Activated naive CD8-positive, alpha-beta T cell (primary cell): ENCODE results near the gene RSPO3.

Experiments
- H3K27ac Mint-ChIP-seq: one replicate; pipeline ENCODE4 v1.8.0; 2021; ENCODE audit warnings: mixed read lengths
- H3K27me3 Mint-ChIP-seq: one replicate; pipeline ENCODE4 v1.8.0; 2021; ENCODE audit warnings: mixed read lengths
- H3K36me3 Mint-ChIP-seq: one replicate; pipeline ENCODE4 v1.8.0; 2021; ENCODE audit warnings: mixed read lengths
- H3K4me1 Mint-ChIP-seq: one replicate; pipeline ENCODE4 v1.8.0; 2021; ENCODE audit warnings: low read depth, mixed read lengths
- H3K4me3 Mint-ChIP-seq: one replicate; pipeline ENCODE4 v1.8.0; 2021; ENCODE audit warnings: mild to moderate bottlenecking, mixed read lengths
- H3K9me3 Mint-ChIP-seq: one replicate; pipeline ENCODE4 v1.8.0; 2021; ENCODE audit warnings: low read depth, mixed read lengths

Gene RSPO3

DNA sequence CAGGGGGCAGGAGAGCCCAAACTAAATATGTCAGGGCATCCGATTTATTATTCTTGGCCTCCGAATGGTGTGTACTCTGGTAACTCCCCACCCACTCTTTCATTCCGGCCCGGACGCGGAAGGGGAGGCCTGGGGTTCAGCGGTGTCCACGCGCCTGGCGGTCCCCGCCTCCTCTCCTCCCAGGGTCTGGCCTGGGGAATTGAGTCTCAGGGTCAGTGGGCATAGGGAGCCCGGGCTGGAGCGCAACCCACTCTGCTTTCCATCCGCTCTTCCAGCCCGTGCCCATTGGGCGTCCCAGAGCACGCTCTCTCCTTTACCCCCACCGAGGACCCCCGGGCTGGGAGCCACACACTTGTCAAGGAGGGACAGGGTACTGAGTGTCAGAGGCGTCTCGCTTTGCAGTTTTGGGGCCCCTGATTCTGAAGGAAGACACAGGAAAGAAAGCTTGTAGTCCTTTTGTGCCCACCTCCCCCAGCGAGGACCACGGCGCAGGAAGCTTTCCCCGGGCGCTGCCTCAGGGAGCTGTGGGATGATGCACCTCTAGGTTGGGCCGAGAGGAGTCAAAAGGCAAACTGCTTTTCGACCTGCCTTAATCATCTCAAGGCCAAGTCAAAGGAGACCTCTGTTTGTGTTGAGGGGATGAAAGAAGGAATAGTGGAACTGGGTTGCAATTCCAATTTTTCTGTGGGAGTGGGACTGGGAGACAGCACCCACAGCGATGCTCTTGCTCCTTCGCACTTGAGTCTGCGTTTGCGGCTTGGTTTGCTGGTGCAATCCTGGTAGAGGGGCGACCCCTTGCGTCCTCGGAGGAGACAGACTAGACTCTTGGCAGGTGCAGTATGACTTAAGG is 2.5 kb downstream of the RSPO3 start:
- no peak overlapping the region for H3K27ac Mint-ChIP-seq
- peaks cover 38% of the 10 kb centered on the region for H3K27me3 Mint-ChIP-seq
- H3K4me3 Mint-ChIP-seq, result peak overlapping the region; percentile 56
- no peaks in the 10 kb centered on the region for H3K9me3 Mint-ChIP-seq
- H3K36me3 Mint-ChIP-seq, result no peaks in the 10 kb centered on the region
- peaks cover 23% of the 10 kb centered on the region for H3K4me1 Mint-ChIP-seq

DNA sequence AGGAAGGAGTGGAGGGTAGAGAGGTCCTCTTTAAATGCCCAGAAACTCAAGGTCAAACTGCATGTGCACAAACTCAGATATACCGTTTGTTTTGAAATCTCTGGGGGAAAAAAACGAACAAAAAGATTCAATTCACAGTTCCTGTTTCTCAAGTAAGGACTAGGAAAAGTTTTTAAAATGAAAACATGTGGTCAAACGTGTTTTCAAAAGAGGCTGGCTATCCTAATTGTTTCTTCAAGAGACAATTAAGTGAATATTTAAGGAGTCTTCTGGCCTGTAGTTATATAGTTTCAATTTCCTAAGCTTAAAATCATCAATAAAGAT is 3.1 kb downstream of the RSPO3 start:
- Mint-ChIP-seq H3K36me3 (no peaks in the 10 kb centered on the region), H3K4me1 (peaks cover 23% of the 10 kb centered on the region), H3K4me3 (peak overlapping the region; percentile 56), H3K27me3 (peaks cover 34% of the 10 kb centered on the region), H3K9me3 (no peaks in the 10 kb centered on the region), H3K27ac (no peak overlapping the region)

GRCh38 chr6:127124172-127124571 is 5.7 kb downstream of the RSPO3 start:
- Mint-ChIP-seq H3K36me3 (no peaks in the 10 kb centered on the region), H3K4me1 (peaks cover 12% of the 10 kb centered on the region), H3K27me3 (peaks cover 27% of the 10 kb centered on the region), H3K27ac (no peak overlapping the region), H3K4me3 (no peak overlapping the region), H3K9me3 (no peaks in the 10 kb centered on the region)

DNA sequence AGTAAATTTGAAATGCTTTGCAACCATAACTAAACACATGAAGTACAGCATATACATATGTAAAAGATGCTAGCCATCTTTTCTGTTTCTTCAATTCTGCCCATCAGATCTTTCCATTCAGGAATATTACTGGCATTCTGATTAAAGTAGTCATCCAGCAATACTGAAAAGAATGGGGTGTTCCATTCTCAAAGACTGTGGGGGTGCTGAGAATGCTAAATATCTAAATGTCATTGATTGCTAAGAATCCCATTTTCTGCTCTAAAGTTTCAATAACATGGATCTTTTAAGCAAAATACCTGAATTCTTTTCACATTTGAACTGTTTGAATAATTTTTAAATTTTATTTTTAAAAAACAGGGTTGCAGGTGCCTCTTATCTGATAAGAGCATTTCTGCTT is 6.2 kb downstream of the RSPO3 start:
- Mint-ChIP-seq H3K27ac (no peak overlapping the region), H3K27me3 (peaks cover 28% of the 10 kb centered on the region)

DNA sequence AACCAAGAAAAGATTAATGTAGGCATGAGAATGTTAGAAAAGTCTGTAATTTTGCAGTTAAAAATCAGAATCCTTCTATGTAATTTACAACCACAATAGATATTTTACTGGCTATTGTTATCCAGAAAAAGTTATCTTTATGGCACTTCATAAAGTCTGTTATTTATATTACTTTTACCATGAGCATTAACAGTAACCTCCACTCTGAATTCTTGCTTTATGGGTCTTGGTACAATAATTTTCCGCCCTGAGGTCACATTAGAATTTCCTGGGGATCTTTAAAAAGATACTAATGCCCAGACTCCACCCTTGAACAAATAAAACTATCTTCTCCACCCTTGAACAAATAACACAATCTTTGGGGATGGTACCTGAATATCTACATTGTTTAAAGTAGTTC is 9.6 kb downstream of the RSPO3 start:
- no peak overlapping the region for H3K4me3 Mint-ChIP-seq
- H3K9me3 Mint-ChIP-seq, result no peaks in the 10 kb centered on the region
- no peak overlapping the region for H3K27ac Mint-ChIP-seq
- H3K27me3 Mint-ChIP-seq, result peaks cover 18% of the 10 kb centered on the region
- H3K4me1 Mint-ChIP-seq, result no peaks in the 10 kb centered on the region
- H3K36me3 Mint-ChIP-seq, result no peaks in the 10 kb centered on the region

More for the DNA sequence above, 6.2 kb downstream of the RSPO3 start:
- Mint-ChIP-seq H3K4me1 (peaks cover 12% of the 10 kb centered on the region), H3K9me3 (no peaks in the 10 kb centered on the region), H3K36me3 (no peaks in the 10 kb centered on the region), H3K4me3 (no peak overlapping the region)

- H3K9me3 Mint-ChIP-seq, result no peaks in the 10 kb centered on the region
- no peak overlapping the region for H3K4me3 Mint-ChIP-seq
- H3K36me3 Mint-ChIP-seq, result no peaks in the 10 kb centered on the region
- no peaks in the 10 kb centered on the region for H3K4me1 Mint-ChIP-seq
- H3K27me3 Mint-ChIP-seq, result peaks cover 13% of the 10 kb centered on the region
- no peak overlapping the region for H3K27ac Mint-ChIP-seq
These were observed 10.8 kb downstream of the RSPO3 start for GRCh38 chr6:127129251-127129650.

GRCh38 chr6:127131275-127131674 is 12.8 kb downstream of the RSPO3 start:
- Mint-ChIP-seq H3K36me3 (no peaks in the 10 kb centered on the region), H3K27me3 (peaks cover 11% of the 10 kb centered on the region), H3K27ac (no peak overlapping the region), H3K9me3 (no peaks in the 10 kb centered on the region), H3K4me3 (no peak overlapping the region), H3K4me1 (no peaks in the 10 kb centered on the region)

DNA sequence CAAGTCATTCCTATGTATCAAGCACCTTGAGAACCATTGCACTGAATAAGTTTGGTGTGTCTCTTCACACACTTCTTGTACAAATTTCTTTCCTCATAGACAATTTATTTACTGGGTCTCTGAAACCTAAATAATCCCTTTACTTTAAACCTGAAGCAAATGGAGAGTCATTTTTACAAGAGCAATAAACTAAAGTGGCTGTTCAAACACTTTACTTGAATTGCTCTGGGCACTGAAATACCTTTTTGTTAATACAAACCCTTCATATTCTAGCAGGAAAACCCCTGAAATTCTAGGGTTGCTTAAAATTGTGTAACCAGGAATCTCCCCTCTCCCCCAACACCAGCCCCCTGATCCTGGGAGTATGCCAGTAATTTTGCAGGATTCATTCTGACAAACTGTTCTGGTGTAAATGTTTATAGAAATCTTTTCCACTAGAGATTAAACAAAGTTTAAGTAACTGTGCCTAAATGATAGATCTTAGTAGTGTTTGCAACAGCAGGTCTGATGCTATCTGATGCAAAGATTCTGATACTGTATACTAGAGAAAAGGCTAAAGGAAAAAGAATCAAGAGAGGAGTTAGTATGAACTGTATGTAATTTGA is 13.4 kb downstream of the RSPO3 start:
- Mint-ChIP-seq H3K4me3 (no peak overlapping the region), H3K27me3 (peaks cover 16% of the 10 kb centered on the region), H3K27ac (no peak overlapping the region), H3K4me1 (no peaks in the 10 kb centered on the region), H3K9me3 (no peaks in the 10 kb centered on the region), H3K36me3 (no peaks in the 10 kb centered on the region)

- H3K4me1 Mint-ChIP-seq, result no peaks in the 10 kb centered on the region
These were observed 15.7 kb downstream of the RSPO3 start for GRCh38 chr6:127134136-127134535.

GRCh38 chr6:127136786-127137185 is 18.3 kb downstream of the RSPO3 start:
- no peaks in the 10 kb centered on the region for H3K4me1 Mint-ChIP-seq
- no peaks in the 10 kb centered on the region for H3K36me3 Mint-ChIP-seq
- H3K9me3 Mint-ChIP-seq, result no peaks in the 10 kb centered on the region
- H3K4me3 Mint-ChIP-seq, result no peak overlapping the region
- peaks cover 5% of the 10 kb centered on the region for H3K27me3 Mint-ChIP-seq
- no peak overlapping the region for H3K27ac Mint-ChIP-seq

More at GRCh38 chr6:127134136-127134535, 15.7 kb downstream of the RSPO3 start:
- no peaks in the 10 kb centered on the region for H3K9me3 Mint-ChIP-seq
- H3K36me3 Mint-ChIP-seq, result no peaks in the 10 kb centered on the region
- H3K27me3 Mint-ChIP-seq, result peaks cover 10% of the 10 kb centered on the region
- H3K4me3 Mint-ChIP-seq, result no peak overlapping the region
- no peak overlapping the region for H3K27ac Mint-ChIP-seq

DNA sequence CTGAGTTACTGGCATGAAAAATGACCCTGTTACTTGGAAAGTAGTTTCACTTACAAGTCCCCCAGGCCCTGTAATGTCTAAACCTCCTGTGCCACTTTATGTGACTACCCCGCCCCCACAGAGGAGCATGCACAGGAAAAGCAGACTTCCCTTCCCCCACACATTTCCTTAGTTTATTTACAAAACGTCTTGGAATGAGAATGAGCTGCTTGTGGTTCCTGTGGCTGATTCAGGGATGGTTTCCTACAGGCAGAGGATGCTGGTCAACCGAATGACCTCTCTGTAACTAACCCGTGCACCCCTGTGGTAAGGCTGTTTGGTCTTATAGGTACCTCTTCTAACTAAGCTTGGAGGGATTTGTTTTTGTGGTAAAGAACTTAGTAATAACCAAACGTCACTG is 28.5 kb downstream of the RSPO3 start:
- Mint-ChIP-seq H3K36me3 (no peaks in the 10 kb centered on the region), H3K27ac (no peak overlapping the region), H3K4me3 (no peak overlapping the region), H3K4me1 (no peaks in the 10 kb centered on the region), H3K9me3 (no peaks in the 10 kb centered on the region), H3K27me3 (peaks cover 14% of the 10 kb centered on the region)

- H3K4me1 Mint-ChIP-seq, result no peaks in the 10 kb centered on the region
- H3K27me3 Mint-ChIP-seq, result peaks cover 14% of the 10 kb centered on the region
- H3K36me3 Mint-ChIP-seq, result no peaks in the 10 kb centered on the region
- H3K9me3 Mint-ChIP-seq, result no peaks in the 10 kb centered on the region
- no peak overlapping the region for H3K4me3 Mint-ChIP-seq
- H3K27ac Mint-ChIP-seq, result no peak overlapping the region
These were observed 29.1 kb downstream of the RSPO3 start for GRCh38 chr6:127147534-127147933.

DNA sequence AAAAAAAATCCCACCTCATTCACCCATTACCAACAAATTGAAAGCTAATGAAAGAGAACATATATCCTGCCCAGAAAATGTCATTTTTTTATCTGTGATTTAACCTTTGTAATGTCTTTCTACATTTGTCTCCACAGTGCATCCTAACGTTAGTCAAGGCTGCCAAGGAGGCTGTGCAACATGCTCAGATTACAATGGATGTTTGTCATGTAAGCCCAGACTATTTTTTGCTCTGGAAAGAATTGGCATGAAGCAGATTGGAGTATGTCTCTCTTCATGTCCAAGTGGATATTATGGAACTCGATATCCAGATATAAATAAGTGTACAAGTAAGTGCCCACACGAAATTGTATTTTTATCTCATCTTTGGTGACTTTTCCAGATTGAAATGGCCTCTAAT is 30.0 kb downstream of the RSPO3 start:
- no peak overlapping the region for H3K4me3 Mint-ChIP-seq
- peaks cover 17% of the 10 kb centered on the region for H3K27me3 Mint-ChIP-seq
- no peak overlapping the region for H3K27ac Mint-ChIP-seq
- H3K4me1 Mint-ChIP-seq, result no peaks in the 10 kb centered on the region
- H3K36me3 Mint-ChIP-seq, result no peaks in the 10 kb centered on the region
- H3K9me3 Mint-ChIP-seq, result no peaks in the 10 kb centered on the region

- H3K36me3 Mint-ChIP-seq, result no peaks in the 10 kb centered on the region
- peaks cover 9% of the 10 kb centered on the region for H3K27me3 Mint-ChIP-seq
- no peaks in the 10 kb centered on the region for H3K4me1 Mint-ChIP-seq
- H3K27ac Mint-ChIP-seq, result no peak overlapping the region
- no peak overlapping the region for H3K4me3 Mint-ChIP-seq
- no peaks in the 10 kb centered on the region for H3K9me3 Mint-ChIP-seq
These were observed 36.0 kb downstream of the RSPO3 start for GRCh38 chr6:127154509-127154908.

GRCh38 chr6:127160484-127160883 is 42.0 kb downstream of the RSPO3 start:
- Mint-ChIP-seq H3K27ac (no peak overlapping the region), H3K27me3 (peaks cover 6% of the 10 kb centered on the region)

GRCh38 chr6:127162836-127163235 is 44.4 kb downstream of the RSPO3 start:
- H3K27me3 Mint-ChIP-seq, result peaks cover 9% of the 10 kb centered on the region
- no peak overlapping the region for H3K27ac Mint-ChIP-seq
- H3K9me3 Mint-ChIP-seq, result no peaks in the 10 kb centered on the region
- H3K36me3 Mint-ChIP-seq, result no peaks in the 10 kb centered on the region
- H3K4me3 Mint-ChIP-seq, result no peak overlapping the region
- H3K4me1 Mint-ChIP-seq, result no peaks in the 10 kb centered on the region

More at GRCh38 chr6:127160484-127160883, 42.0 kb downstream of the RSPO3 start:
- Mint-ChIP-seq H3K36me3 (no peaks in the 10 kb centered on the region), H3K4me3 (no peak overlapping the region), H3K9me3 (no peaks in the 10 kb centered on the region), H3K4me1 (no peaks in the 10 kb centered on the region)
